Activated naive CD8-positive, alpha-beta T cell treated with anti-CD3 and anti-CD28 coated beads, Interleukin-2, amount 50 U/mL, for 24 hours (primary cell): ENCODE results near the gene RPS21.
A peak's percentile ranks its signal among the peaks of the same experiment; 100 is the strongest.

Source experiments
- ATAC-seq: fragments of 150-1000 bp; cut with Tn5 transposase; one replicate; pipeline ENCODE4 v1.10.0; 2021
- DNase-seq: peaks from one replicate; pipeline ENCODE4 v3.0.0; 2021
- H3K27ac Mint-ChIP-seq: one replicate; pipeline ENCODE4 v1.8.0; 2021; ENCODE audit warnings: mild to moderate bottlenecking, mixed read lengths
- H3K27me3 Mint-ChIP-seq: one replicate; pipeline ENCODE4 v1.8.0; 2021; ENCODE audit warnings: mixed read lengths
- H3K36me3 Mint-ChIP-seq: one replicate; pipeline ENCODE4 v1.8.0; 2021; ENCODE audit warnings: low read depth, mixed read lengths
- H3K4me1 Mint-ChIP-seq: one replicate; pipeline ENCODE4 v1.8.0; 2021; ENCODE audit warnings: mixed read lengths
- H3K4me3 Mint-ChIP-seq: one replicate; pipeline ENCODE4 v1.8.0; 2021; ENCODE audit warnings: mild to moderate bottlenecking, moderate library complexity, mixed read lengths
- H3K9me3 Mint-ChIP-seq: one replicate; pipeline ENCODE4 v1.8.0; 2021; ENCODE audit warnings: mixed read lengths

The RPS21 gene

DNA sequence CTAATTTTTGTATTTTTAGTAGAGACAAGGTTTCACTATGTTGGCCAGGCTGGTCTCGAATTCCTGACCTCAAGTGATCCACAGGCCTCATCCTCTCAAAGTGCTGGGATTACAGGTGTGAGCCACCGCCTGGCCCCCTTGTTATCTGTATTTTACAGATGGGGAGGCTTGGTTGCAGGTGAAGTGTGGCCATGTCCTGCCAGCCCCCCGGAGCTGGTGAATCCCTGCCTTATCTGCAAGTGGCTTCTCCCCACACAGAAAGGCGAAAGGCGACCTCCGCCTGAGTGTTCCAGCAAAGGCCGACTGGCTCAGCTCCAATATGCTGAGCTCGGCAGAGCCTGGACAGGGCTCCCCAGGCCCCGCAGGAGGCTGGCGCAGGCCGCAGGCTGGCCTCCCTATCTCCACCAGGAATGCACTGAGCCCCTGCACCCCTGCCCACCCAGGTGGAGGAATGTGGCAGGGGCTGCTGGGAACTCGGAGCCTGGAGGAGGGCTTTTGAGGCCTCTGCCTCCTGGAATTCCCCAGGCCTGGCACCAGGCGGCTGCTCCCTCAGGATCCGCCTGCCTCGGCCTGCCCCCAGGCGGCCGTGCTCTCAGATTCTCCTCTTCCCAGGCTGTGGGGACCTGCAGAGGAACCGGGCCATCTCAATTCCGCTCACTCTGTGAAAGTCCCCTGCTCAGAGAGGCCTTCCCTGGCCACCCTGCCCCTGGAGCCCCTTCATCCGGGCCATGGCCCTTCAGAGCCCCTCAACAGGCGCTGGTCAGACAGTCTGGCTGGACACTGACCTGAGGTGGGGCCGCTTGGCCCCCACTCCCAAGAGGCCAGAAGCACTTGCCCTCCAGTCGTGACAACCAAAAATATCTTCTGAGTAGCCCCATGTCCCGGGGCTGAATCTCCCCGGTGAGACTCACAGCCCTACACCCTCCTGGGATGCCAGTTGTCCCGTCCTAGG lies 10.5 kb upstream of the RPS21 start:
- H3K4me1 Mint-ChIP-seq: peaks cover 2% of the 10 kb centered on the region

DNA sequence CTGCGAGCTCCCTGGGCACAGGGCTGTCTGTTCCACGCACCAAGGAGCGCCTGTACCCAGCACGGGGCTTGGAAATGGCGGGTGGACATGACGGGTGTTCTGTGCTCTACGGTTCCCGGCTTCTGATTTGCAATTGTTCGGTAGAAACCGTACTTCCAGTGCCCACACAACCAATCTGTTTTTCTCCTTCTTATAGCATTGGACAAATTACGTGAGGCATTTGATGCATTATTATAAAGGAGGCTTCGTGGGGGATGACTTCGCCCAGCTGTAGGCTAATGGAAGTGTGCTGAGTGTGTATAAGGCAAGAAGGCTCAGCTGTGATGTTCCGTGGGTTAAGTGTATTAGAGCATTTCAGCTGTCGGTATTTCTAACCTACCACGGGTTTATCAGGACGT lies 9.8 kb upstream of the RPS21 start:
- ATAC-seq (no peak), DNase-seq (no peak)
- Mint-ChIP-seq H3K27ac (no peak overlapping the region), H3K4me1 (peaks cover 5% of the 10 kb centered on the region), H3K4me3 (no peak overlapping the region), H3K36me3 (peaks cover 5% of the 10 kb centered on the region), H3K9me3 (peaks cover 5% of the 10 kb centered on the region), H3K27me3 (peaks cover 5% of the 10 kb centered on the region)

More for the DNA sequence above, 10.5 kb upstream of the RPS21 start:
- no peak overlapping the region for H3K27ac Mint-ChIP-seq
- H3K9me3 Mint-ChIP-seq: no peaks in the 10 kb centered on the region
- peaks cover 5% of the 10 kb centered on the region for H3K27me3 Mint-ChIP-seq
- DNase-seq (no peak), ATAC-seq (no peak)
- H3K36me3 Mint-ChIP-seq: no peaks in the 10 kb centered on the region
- no peak overlapping the region for H3K4me3 Mint-ChIP-seq

DNA sequence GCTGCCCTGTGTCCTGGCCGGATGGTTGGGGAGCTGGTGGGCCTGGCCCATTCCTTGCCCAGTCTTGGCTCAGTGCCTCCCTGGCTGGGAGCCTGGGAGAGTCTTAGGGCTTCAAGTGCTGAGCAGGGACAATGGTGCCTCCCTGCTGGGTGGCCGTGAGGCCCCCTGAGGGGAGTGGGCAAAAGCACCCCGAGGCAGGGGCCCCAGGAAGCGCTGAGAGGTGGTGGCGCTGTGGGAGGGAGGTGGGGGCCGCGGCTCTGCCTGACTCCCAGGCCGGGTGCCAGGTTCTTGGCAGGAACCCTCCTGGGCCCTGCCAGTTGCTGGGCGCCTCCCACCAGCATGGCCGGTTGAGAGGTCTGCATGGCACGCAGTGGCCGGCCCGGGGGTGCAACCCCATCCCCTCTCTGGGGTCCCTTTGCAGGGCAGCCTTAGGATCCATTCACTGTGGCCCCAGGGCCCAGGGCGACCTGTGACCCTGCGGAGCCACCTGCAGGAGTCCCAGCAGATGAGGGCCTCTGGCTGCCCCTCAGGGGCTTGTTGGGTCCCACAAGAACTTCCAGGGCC lies 9.2 kb upstream of the RPS21 start:
- H3K4me3 Mint-ChIP-seq: no peak overlapping the region
- peaks cover 9% of the 10 kb centered on the region for H3K36me3 Mint-ChIP-seq
- H3K9me3 Mint-ChIP-seq: peaks cover 6% of the 10 kb centered on the region
- H3K27me3 Mint-ChIP-seq: peaks cover 5% of the 10 kb centered on the region
- peaks cover 7% of the 10 kb centered on the region for H3K4me1 Mint-ChIP-seq
- DNase-seq (no peak), ATAC-seq (no peak)
- H3K27ac Mint-ChIP-seq: no peak overlapping the region

DNA sequence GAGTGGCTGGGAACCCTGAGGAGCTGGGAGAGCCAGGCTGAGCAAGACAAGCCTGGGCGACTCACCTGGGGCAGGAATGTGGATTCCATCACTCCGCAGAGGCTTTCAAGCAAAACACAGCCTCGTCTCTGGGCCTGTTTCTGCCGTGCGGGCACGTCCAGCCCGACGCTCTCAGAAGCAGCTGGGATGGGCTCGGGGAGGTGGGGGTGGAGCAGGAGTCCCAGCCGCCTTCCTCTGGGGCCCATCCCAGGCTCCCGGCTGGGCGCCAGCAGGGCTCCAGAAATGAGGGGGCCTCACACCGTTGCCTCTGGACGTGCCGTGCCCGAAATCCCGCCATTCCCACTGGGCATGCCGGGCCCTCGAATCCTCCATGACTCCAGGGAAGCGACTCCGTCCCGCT lies 8.7 kb upstream of the RPS21 start:
- H3K27ac Mint-ChIP-seq: no peak overlapping the region
- H3K4me1 Mint-ChIP-seq: peaks cover 10% of the 10 kb centered on the region
- peaks cover 6% of the 10 kb centered on the region for H3K9me3 Mint-ChIP-seq
- ATAC-seq (no peak), DNase-seq (no peak)
- no peak overlapping the region for H3K4me3 Mint-ChIP-seq
- peaks cover 11% of the 10 kb centered on the region for H3K36me3 Mint-ChIP-seq
- H3K27me3 Mint-ChIP-seq: peaks cover under 1% of the 10 kb centered on the region

DNA sequence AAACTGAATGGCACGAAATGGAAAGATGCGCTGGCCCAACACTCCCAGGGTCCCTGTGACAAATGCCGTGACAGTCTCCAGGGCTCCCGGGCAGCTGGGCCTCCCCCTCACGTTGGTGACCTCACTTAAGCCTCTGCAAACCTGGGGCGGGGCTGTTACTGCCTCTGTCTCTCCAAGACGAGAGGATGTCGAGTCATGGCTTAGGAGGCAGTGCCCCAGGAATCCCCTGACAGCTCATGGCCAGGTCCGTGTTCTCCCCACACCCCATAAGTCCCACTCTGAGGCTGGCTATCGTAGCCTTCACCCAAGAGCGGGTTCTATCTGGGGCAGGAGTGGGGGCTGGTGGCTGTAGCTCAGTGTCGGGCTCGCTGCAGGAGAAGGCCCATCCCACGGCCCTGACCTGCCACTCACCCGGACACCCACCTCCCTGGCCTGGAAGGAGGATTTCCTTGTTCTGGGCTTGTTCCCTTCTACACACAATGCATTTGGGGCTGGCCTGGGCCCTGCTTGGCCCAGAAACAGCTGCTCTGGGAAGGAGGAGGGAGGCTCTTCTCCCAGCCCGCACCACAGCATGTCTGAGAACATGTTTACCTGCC lies 5.6 kb upstream of the RPS21 start:
- ATAC-seq: no peak
- no peak overlapping the region for H3K27ac Mint-ChIP-seq
- H3K27me3 Mint-ChIP-seq: no peaks in the 10 kb centered on the region

DNA sequence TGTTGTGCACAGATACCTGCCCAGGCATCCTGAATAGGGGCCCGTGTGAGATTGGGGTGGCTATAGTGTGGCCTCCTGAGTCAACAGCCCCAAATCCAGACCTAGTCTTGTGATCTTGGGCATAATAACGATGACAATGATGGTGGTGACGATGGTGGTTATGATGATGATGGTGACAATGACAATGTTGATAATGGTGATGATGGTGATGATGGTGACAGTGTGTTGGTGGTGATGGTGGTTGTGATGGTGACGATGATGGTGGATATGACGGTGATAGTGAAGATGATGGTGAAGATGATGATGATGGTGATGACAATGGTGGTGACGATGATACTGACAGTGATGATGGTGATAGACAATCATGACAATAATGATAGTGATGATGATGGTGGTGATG lies 5.1 kb upstream of the RPS21 start:
- ATAC-seq (no peak), DNase-seq (no peak)
- Mint-ChIP-seq H3K4me3 (no peak overlapping the region), H3K4me1 (peaks cover 22% of the 10 kb centered on the region), H3K9me3 (peaks cover 6% of the 10 kb centered on the region), H3K36me3 (peaks cover 22% of the 10 kb centered on the region), H3K27me3 (no peaks in the 10 kb centered on the region), H3K27ac (peak overlapping the region; percentile 21)

More for the DNA sequence above, 5.6 kb upstream of the RPS21 start:
- no peak overlapping the region for H3K4me3 Mint-ChIP-seq
- peaks cover 6% of the 10 kb centered on the region for H3K9me3 Mint-ChIP-seq
- DNase-seq: no peak
- H3K4me1 Mint-ChIP-seq: peaks cover 22% of the 10 kb centered on the region
- H3K36me3 Mint-ChIP-seq: peaks cover 21% of the 10 kb centered on the region

DNA sequence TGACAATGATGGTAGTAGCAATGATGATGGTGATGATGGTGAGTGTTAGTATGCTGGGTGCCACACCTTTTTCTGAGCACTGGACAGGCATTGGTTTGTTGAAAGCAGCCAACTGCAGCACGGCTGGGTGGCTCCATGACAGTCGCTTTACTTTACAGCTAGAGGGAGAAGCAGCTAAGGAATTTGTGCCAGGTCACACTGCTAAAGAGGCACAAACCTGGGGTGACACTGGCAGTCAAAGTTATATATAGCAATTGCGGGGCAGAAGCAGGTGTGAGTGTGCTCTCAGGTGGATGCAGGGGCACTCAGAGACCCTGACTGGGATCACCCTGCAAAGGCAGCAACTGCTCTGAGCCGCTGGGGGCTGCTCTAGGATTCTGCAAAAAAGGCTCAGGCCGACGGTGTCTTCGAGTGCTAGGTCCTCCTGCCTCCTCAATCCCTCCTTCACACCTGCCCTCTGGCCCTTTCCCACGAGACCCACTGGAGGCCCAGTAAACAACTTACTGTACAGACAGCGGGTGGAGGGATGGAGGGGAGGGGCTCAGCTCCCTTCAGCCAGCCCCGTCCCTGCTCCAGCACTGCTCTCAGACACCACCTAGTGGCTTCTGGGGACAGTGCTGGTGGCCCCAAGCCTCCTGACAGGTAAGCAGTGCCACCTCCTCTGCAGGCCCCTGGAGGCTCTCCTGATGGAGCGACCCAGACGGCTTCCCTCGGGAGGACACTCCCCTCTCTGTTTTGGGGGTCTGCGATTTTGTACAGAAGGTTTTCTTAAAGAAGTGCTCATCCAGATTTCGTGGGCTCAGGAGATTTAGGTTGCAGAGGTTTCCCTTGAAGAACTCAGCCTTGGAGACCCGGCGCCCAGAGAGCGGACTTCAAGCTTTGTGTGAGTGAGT lies 4.4 kb upstream of the RPS21 start:
- H3K27ac Mint-ChIP-seq: peak overlapping the region; percentile 21
- H3K36me3 Mint-ChIP-seq: peaks cover 26% of the 10 kb centered on the region
- H3K4me3 Mint-ChIP-seq: no peak overlapping the region
- H3K4me1 Mint-ChIP-seq: peaks cover 23% of the 10 kb centered on the region
- peak; percentile 82 for DNase-seq
- H3K27me3 Mint-ChIP-seq: no peaks in the 10 kb centered on the region
- peaks cover 6% of the 10 kb centered on the region for H3K9me3 Mint-ChIP-seq
- ATAC-seq: peak; percentile 78

DNA sequence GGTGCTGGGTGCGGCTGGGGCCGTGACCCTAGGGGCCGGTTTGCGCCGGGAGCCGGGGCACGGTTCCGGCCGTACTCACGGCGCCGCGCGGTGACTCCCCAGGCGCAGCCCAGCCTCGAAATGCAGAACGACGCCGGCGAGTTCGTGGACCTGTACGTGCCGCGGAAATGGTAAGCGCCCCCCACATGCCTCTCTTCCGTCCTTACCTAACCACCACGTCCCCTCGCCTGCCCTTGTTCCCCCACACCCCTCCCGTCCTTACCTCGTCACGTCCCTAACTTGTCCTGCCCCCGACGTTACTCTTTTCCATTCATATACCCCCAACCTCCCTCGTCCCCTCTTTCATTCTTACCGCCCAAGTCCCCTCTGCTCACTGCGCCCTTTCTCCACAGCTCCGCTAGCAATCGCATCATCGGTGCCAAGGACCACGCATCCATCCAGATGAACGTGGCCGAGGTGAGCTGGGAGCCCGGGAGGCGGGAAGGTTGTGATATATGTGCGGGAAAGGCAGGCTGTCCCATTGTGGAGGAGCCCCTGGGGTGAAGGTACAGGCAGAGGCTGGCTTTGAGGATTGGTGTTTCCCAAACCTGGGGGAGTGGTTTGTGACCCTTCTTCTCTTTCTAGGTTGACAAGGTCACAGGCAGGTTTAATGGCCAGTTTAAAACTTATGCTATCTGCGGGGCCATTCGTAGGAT lies 463 bp downstream of the RPS21 start:
- H3K27ac Mint-ChIP-seq: peak overlapping the region; percentile 95
- ATAC-seq: peak; percentile 6
- no peaks in the 10 kb centered on the region for H3K27me3 Mint-ChIP-seq
- H3K4me1 Mint-ChIP-seq: peaks cover 37% of the 10 kb centered on the region
- no peaks in the 10 kb centered on the region for H3K9me3 Mint-ChIP-seq
- DNase-seq: no peak
- H3K36me3 Mint-ChIP-seq: peaks cover 48% of the 10 kb centered on the region
- peak overlapping the region; percentile 95 for H3K4me3 Mint-ChIP-seq

DNA sequence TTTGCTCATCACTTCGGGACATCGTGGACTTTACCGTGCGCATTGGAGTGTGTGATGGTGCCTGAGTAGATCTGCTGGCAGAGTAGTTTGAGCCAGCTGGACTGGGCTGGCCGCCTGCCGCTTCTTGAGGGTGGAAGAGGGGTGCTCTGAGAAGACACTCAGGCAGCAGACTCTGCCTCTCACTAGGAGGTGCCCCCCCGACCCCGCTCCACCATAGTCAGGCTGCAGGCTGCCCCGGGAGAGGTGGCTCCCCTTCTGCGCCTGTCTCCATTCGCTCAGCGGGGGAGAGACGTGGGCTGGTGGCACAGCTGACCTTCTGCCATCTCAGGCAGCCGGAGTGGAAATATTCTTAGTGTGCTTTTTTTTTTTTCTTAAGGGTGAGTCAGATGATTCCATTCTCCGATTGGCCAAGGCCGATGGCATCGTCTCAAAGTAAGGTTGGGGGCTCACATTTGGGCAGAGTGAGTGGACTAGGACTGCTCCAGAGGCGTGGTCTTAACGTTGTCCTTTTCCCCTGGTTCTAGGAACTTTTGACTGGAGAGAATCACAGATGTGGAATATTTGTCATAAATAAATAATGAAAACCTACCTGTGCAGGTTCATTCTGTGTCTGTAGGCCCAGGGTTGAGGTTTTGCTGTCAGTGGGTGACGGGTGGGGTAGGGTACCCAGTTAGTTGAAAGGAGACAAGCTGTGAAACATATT lies 1.2 kb downstream of the RPS21 start:
- DNase-seq (peak; percentile 45), ATAC-seq (peak; percentile 15)
- Mint-ChIP-seq H3K36me3 (peaks cover 44% of the 10 kb centered on the region), H3K9me3 (no peaks in the 10 kb centered on the region), H3K4me3 (peak overlapping the region; percentile 95), H3K4me1 (peaks cover 33% of the 10 kb centered on the region), H3K27me3 (no peaks in the 10 kb centered on the region), H3K27ac (peak overlapping the region; percentile 95)

DNA sequence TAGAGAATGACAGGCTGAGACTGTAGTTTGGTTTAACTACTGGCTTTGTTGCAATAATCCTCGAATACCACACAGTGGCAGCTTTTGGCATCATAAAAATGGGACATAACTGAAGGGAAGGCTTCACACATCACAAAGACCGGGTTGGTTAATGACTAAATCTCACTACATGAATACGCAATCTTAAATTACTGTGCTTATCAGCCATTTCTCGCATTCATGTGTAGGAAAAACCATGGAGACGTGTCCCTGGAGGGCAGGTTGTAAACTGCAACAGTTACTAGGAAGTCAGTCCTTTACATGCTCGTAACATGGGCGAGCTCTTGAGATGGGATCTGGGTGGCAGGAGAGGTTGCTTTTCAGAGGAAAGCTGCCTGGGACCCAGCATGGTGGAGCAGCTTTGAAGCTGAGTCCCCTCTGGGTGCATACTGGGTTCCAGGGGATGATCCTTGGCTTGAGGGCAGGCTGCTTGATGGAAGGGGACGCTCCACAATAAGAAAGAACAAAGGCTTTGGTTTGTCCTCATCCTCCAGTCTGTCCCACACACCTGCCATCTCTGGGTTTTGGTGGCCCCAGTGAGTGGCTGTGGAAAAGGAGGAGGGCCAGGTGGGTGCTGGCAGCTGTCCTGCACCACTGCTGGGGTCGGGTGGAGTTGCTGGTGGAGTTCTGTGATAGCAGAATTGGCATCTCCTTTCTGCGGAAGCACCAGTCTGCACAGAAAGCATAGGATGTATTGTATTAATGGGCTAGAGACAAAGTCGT lies 2.1 kb downstream of the RPS21 start:
- DNase-seq: no peak
- no peak for ATAC-seq
- Mint-ChIP-seq H3K9me3 (no peaks in the 10 kb centered on the region), H3K36me3 (peaks cover 41% of the 10 kb centered on the region), H3K27ac (peak overlapping the region; percentile 95), H3K4me3 (peak overlapping the region; percentile 95), H3K27me3 (no peaks in the 10 kb centered on the region), H3K4me1 (peaks cover 33% of the 10 kb centered on the region)

DNA sequence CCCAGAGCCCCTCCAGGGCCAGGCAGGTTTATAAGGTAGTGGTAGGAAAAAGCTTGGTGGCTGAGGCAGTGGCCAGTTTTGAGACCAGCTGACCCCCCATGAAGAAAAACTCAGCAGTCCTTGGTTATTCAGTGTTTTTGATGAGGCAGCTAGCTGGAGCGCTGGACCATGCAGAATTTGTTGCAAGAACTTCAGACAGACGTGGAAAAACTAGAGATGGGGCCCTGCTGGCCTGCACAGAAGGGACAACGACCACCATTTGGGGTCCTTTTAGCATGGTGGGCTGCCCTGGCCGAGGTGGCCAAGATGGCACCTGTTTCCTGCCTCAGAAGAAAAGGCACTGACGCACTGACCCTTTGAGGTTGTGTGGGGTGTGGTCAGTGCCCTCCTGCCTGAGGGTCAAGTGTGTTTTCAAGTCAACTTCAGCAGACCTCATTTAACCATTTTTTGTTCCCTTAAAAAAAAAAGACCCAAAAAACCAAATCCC lies 2.7 kb downstream of the RPS21 start:
- H3K27ac Mint-ChIP-seq: peak overlapping the region; percentile 95
- H3K4me1 Mint-ChIP-seq: peaks cover 31% of the 10 kb centered on the region
- ATAC-seq (no peak), DNase-seq (no peak)
- H3K4me3 Mint-ChIP-seq: peak overlapping the region; percentile 95
- no peaks in the 10 kb centered on the region for H3K27me3 Mint-ChIP-seq
- peaks cover 41% of the 10 kb centered on the region for H3K36me3 Mint-ChIP-seq
- no peaks in the 10 kb centered on the region for H3K9me3 Mint-ChIP-seq

DNA sequence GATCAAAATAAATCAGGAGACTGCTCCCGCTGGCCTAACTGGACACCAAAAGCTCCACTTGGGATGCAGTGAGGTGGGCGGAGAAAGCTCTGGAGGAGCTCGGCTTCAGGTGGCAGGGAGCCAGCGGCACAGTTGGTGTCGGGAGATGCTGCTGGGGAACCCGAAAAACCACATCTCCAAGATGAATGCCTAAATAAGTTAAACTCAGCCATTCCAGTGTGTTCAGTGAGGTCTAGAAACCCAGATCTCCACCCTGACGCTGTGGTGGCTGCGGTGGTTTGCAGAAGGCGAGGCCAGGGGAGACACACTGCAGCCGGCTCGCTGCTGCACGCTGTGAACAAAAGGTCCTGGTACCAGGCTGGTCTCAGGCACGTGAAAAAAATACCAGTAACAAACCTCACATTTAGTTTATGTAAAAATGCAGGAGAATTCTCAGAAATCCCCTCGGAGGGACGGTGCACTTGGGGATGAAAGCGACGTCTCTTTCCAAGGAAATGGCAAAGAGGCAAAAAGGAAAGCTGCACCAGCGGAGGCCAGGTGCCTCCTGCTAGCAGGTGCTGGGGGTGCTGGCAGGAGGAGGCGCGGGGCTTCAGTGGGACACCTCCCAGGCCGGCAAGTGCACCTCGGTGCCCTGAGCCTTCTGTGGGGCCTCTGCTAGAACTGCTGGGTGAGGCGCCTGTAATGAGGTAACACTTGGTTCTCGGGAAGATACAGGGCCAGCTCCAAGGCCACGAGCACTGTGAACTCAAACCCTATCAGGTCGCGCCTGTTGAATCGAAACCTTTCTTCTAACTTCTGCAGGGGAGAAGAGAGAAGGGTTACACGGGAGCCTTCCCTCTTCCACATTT lies 3.6 kb downstream of the RPS21 start:
- Mint-ChIP-seq H3K4me3 (no peak overlapping the region), H3K27ac (peak overlapping the region; percentile 60), H3K4me1 (peaks cover 24% of the 10 kb centered on the region), H3K36me3 (peaks cover 34% of the 10 kb centered on the region), H3K27me3 (no peaks in the 10 kb centered on the region), H3K9me3 (no peaks in the 10 kb centered on the region)
- ATAC-seq: no peak
- DNase-seq: no peak
